ENCODE data around the gene CD28.

The CD28 gene

GRCh38 chr2:203708846-203709396 lies 2.5 kb downstream of the CD28 start:
- no peak overlapping the region for H3K4me3 ChIP-seq (ENCODE audit: low read depth, low read length)
- TF ChIP-seq CTCF (IDR thresholded peaks at IDR 0.05; ENCODE audit: insufficient read depth, low read length, missing control alignments): no peak
- ChIA-PET POLR2A (no interaction called here), CTCF (no interaction called here)
- DNase-seq (ENCODE audit: low read depth, low spot score): no peak

- ChIA-PET CTCF (no interaction called here), POLR2A (no interaction called here)
- H3K4me3 ChIP-seq (ENCODE audit: low read depth, low read length): no peak overlapping the region
- no peak for DNase-seq (ENCODE audit: low read depth, low spot score)
- no peak for TF ChIP-seq CTCF (IDR thresholded peaks at IDR 0.05; ENCODE audit: insufficient read depth, low read length, missing control alignments)
Observed at GRCh38 chr2:203709416-203710040, 3.1 kb downstream of the CD28 start.

- DNase-seq (ENCODE audit: low read depth, low spot score): no peak
- no peak for TF ChIP-seq CTCF (IDR thresholded peaks at IDR 0.05; ENCODE audit: insufficient read depth, low read length, missing control alignments)
- ChIA-PET CTCF (no interaction called here), POLR2A (no interaction called here)
- H3K4me3 ChIP-seq (ENCODE audit: low read depth, low read length): no peak overlapping the region
Observed at GRCh38 chr2:203710226-203710625, 3.8 kb downstream of the CD28 start.

GRCh38 chr2:203710952-203711351 lies 4.5 kb downstream of the CD28 start:
- TF ChIP-seq CTCF (IDR thresholded peaks at IDR 0.05; ENCODE audit: insufficient read depth, low read length, missing control alignments): no peak
- no peak overlapping the region for H3K4me3 ChIP-seq (ENCODE audit: low read depth, low read length)
- no peak for DNase-seq (ENCODE audit: low read depth, low spot score)
- ChIA-PET CTCF (no interaction called here), POLR2A (no interaction called here)

GRCh38 chr2:203711399-203711798 lies 5.0 kb downstream of the CD28 start:
- TF ChIP-seq CTCF (IDR thresholded peaks at IDR 0.05; ENCODE audit: insufficient read depth, low read length, missing control alignments): no peak
- ChIA-PET POLR2A (no interaction called here), CTCF (no interaction called here)
- no peak for DNase-seq (ENCODE audit: low read depth, low spot score)
- H3K4me3 ChIP-seq (ENCODE audit: low read depth, low read length): no peak overlapping the region

- no peak for TF ChIP-seq CTCF (IDR thresholded peaks at IDR 0.05; ENCODE audit: insufficient read depth, low read length, missing control alignments)
- DNase-seq (ENCODE audit: low read depth, low spot score): no peak
- CTCF ChIA-PET: interaction anchor here (1.0 to 1.3 kb wide), 2 partner anchors 8 to 28 kb away, joined by 3 read pairs; no protein-coding TSS in a partner anchor
- no peak overlapping the region for H3K4me3 ChIP-seq (ENCODE audit: low read depth, low read length)
- POLR2A ChIA-PET: no interaction called here
Observed at GRCh38 chr2:203713381-203713780, 6.9 kb downstream of the CD28 start.
